Skeletal muscle tissue (tissue), 4 donors: ENCODE results near the gene PIGU. TPM values are rescaled to one million over a fixed set of nuclear protein-coding genes. Genes with fewer than 3 reads are reported as not detected.
"Not testable (repeated sequence)": the region's sequence is repeated elsewhere in the genome, so short reads cannot be mapped to it uniquely, and the experiment has no call there.

Experiments used
- H3K27ac ChIP-seq: one replicate; pipeline ENCODE4 v1.7.0; 2013; ENCODE audit warnings: mild to moderate bottlenecking, low read depth, low read length, inconsistent platforms
- H3K27me3 ChIP-seq, 3 donors: one replicate each; pipeline ENCODE4 v1.7.0; 2013; ENCODE audit warnings: low read length in 3 of 3; ENCODE audit not compliant: control insufficient read depth in 3 of 3, insufficient read depth in 3 of 3
- H3K36me3 ChIP-seq, 3 donors: one replicate each; pipeline ENCODE4 v1.7.0; 2013; ENCODE audit warnings: low read length in 3 of 3; ENCODE audit not compliant: control insufficient read depth in 3 of 3, insufficient read depth in 3 of 3
- H3K4me1 ChIP-seq, 3 donors: one replicate each; pipeline ENCODE4 v1.7.0; 2013; ENCODE audit warnings: low read length in 3 of 3, mild to moderate bottlenecking in 3 of 3; ENCODE audit not compliant: control insufficient read depth in 3 of 3, insufficient read depth in 3 of 3
- H3K4me3 ChIP-seq, 3 donors: one replicate each; pipeline ENCODE4 v1.7.0; 2013; ENCODE audit warnings: low read length in 3 of 3
- H3K9ac ChIP-seq, 3 donors: one replicate each; pipeline ENCODE4 v1.7.0; 2013; ENCODE audit warnings: low read length in 3 of 3, mild to moderate bottlenecking in 3 of 3, moderate library complexity in 2 of 3, low read depth in 1 of 3
- H3K9me3 ChIP-seq, 3 donors: one replicate each; pipeline ENCODE4 v1.7.0; 2013; ENCODE audit warnings: low read length in 3 of 3; ENCODE audit not compliant: control insufficient read depth in 3 of 3
- total RNA-seq: library from RNA; depleted of rRNA; stranded (reverse); fragments of >200 nt; gene quantifications from one replicate; pipeline ENCODE4 v1.2.3, GENCODE V29; 2014
- donor health status: Osteomylitis.

Gene PIGU
- total RNA-seq, 1 donor from 2014 or later = 11.0 TPM

GRCh38 chr20:34663213-34663943 lies 13.5 kb downstream of the PIGU start:
- Histone ChIP-seq H3K9me3 (no peaks in the 10 kb centered on the region), H3K27me3 (no peaks in the 10 kb centered on the region), H3K4me1 (no peaks in the 10 kb centered on the region), H3K4me3 (no peak overlapping the region), H3K27ac (no peak overlapping the region), H3K36me3 (no peaks in the 10 kb centered on the region), H3K9ac (no peak overlapping the region)

- not testable (repeated sequence) for H3K27ac ChIP-seq, H3K4me3 ChIP-seq, H3K27me3 ChIP-seq, H3K4me1 ChIP-seq, H3K9me3 ChIP-seq, H3K36me3 ChIP-seq, H3K9ac ChIP-seq
Measured at GRCh38 chr20:34661811-34662210, 15.1 kb downstream of the PIGU start.

GRCh38 chr20:34658654-34659053 lies 18.2 kb downstream of the PIGU start:
- H3K9me3 ChIP-seq, H3K9ac ChIP-seq, H3K27me3 ChIP-seq, H3K27ac ChIP-seq, H3K4me1 ChIP-seq, H3K36me3 ChIP-seq, H3K4me3 ChIP-seq: not testable (repeated sequence)

GRCh38 chr20:34654207-34654744 lies 22.6 kb downstream of the PIGU start:
- H3K36me3 ChIP-seq = peaks cover 0 to 7% (median 2%) of the 10 kb centered on the region in 3 donors
- no peak overlapping the region for H3K4me3 ChIP-seq
- no peak overlapping the region for H3K9ac ChIP-seq
- no peaks in the 10 kb centered on the region for H3K27me3 ChIP-seq
- H3K27ac ChIP-seq = no peak overlapping the region
- H3K4me1 ChIP-seq = no peaks in the 10 kb centered on the region
- no peaks in the 10 kb centered on the region for H3K9me3 ChIP-seq

- Histone ChIP-seq H3K9ac (no peak overlapping the region), H3K27me3 (no peaks in the 10 kb centered on the region), H3K4me1 (no peaks in the 10 kb centered on the region), H3K9me3 (no peaks in the 10 kb centered on the region), H3K4me3 (no peak overlapping the region), H3K36me3 (peaks cover 0 to 7% (median 2%) of the 10 kb centered on the region in 3 donors), H3K27ac (no peak overlapping the region)
Measured at GRCh38 chr20:34651200-34651599, 25.7 kb downstream of the PIGU start.

- H3K36me3 ChIP-seq = peaks cover 0 to 7% (median 3%) of the 10 kb centered on the region in 3 donors
- no peaks in the 10 kb centered on the region for H3K4me1 ChIP-seq
- H3K27me3 ChIP-seq = no peaks in the 10 kb centered on the region
- no peak overlapping the region for H3K4me3 ChIP-seq
- no peak overlapping the region for H3K9ac ChIP-seq
- H3K27ac ChIP-seq = no peak overlapping the region
- H3K9me3 ChIP-seq = no peaks in the 10 kb centered on the region
Measured at GRCh38 chr20:34647737-34648136, 29.2 kb downstream of the PIGU start.

GRCh38 chr20:34644951-34645350 lies 31.9 kb downstream of the PIGU start:
- H3K4me3 ChIP-seq = no peak overlapping the region
- no peak overlapping the region for H3K9ac ChIP-seq
- no peak overlapping the region for H3K27ac ChIP-seq
- H3K4me1 ChIP-seq = peaks cover 0 to 2% (median 1%) of the 10 kb centered on the region in 3 donors
- H3K27me3 ChIP-seq = no peaks in the 10 kb centered on the region
- no peaks in the 10 kb centered on the region for H3K9me3 ChIP-seq
- H3K36me3 ChIP-seq = peaks cover 0 to 3% (median 0%) of the 10 kb centered on the region in 3 donors

- Histone ChIP-seq H3K4me1 (peaks cover 0 to 5% (median 5%) of the 10 kb centered on the region in 3 donors), H3K9ac (no peak overlapping the region), H3K9me3 (no peaks in the 10 kb centered on the region), H3K36me3 (peaks cover 0 to 3% (median 0%) of the 10 kb centered on the region in 3 donors), H3K4me3 (no peak overlapping the region), H3K27me3 (no peaks in the 10 kb centered on the region), H3K27ac (no peak overlapping the region)
Measured at GRCh38 chr20:34644345-34644744, 32.5 kb downstream of the PIGU start.

- Histone ChIP-seq H3K27me3 (no peaks in the 10 kb centered on the region), H3K4me1 (peaks cover 0 to 5% (median 5%) of the 10 kb centered on the region in 3 donors), H3K9ac (no peak overlapping the region), H3K9me3 (no peaks in the 10 kb centered on the region), H3K36me3 (peaks cover 0 to 3% (median 0%) of the 10 kb centered on the region in 3 donors), H3K4me3 (no peak overlapping the region), H3K27ac (no peak overlapping the region)
Measured at GRCh38 chr20:34643928-34644327, 33.0 kb downstream of the PIGU start.

GRCh38 chr20:34642009-34642408 lies 34.9 kb downstream of the PIGU start:
- no peaks in the 10 kb centered on the region for H3K9me3 ChIP-seq
- H3K36me3 ChIP-seq = peaks cover 0 to 7% (median 6%) of the 10 kb centered on the region in 3 donors
- no peak overlapping the region for H3K4me3 ChIP-seq
- no peaks in the 10 kb centered on the region for H3K27me3 ChIP-seq
- no peak overlapping the region for H3K27ac ChIP-seq
- H3K9ac ChIP-seq = no peak overlapping the region
- peaks cover 0 to 6% (median 5%) of the 10 kb centered on the region in 3 donors for H3K4me1 ChIP-seq
